ENCODE measurements around the gene OPN3. TPM values are rescaled to one million over a fixed set of nuclear protein-coding genes. Genes with fewer than 3 reads are reported as not detected.

OPN3 gene
- total RNA-seq, 2 donors from 2014 or later: 4.4 to 4.5 TPM

DNA sequence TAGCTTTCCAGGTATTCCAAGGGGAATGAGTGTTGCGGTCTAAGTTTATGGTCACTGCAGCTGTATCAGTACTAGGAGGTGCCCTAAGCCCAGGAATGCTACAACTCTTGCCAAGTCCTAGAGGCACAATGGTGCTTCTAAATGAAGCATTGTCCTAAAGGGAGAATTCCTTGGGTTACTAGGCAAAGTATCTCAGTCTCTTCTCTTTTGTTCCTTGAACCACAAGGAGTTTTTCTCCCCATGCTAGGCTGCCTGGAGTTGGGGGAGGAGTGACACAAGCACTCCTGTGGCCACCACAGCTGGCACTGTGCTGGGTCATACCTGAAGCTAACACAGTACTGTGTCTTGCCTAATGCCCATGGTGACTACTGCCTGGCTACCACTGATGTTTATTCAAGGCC, 57.2 kb downstream of the OPN3 start:
- H3K27me3 Mint-ChIP-seq: peaks cover 7 to 21% of the 10 kb centered on the region in 2 donors
- H3K9me3 Mint-ChIP-seq: no peaks in the 10 kb centered on the region
- no peaks in the 10 kb centered on the region for H3K36me3 Mint-ChIP-seq

GRCh38 chr1:241579434-241579833, 60.7 kb downstream of the OPN3 start:
- H3K27me3 Mint-ChIP-seq: peaks cover 14 to 38% of the 10 kb centered on the region in 2 donors
- no peak overlapping the region for H3K4me3 Mint-ChIP-seq
- peaks cover 4% of the 10 kb centered on the region for H3K9me3 Mint-ChIP-seq
- no peaks in the 10 kb centered on the region for H3K4me1 Mint-ChIP-seq (ENCODE audit: low read depth in 2 of 2)
- peak in 1 of 2 donors; percentile 52 for ATAC-seq
- DNase-seq (ENCODE audit: low spot score): no peak
- peaks cover 22% of the 10 kb centered on the region for H3K36me3 Mint-ChIP-seq
- no peak overlapping the region for H3K27ac Mint-ChIP-seq

More for the DNA sequence above, 57.2 kb downstream of the OPN3 start:
- Mint-ChIP-seq H3K4me3 (no peak overlapping the region), H3K4me1 (ENCODE audit: low read depth in 2 of 2) (no peaks in the 10 kb centered on the region), H3K27ac (no peak overlapping the region)
- ATAC-seq (no peak), DNase-seq (ENCODE audit: low spot score) (no peak)

- H3K9me3 Mint-ChIP-seq: peaks cover 4% of the 10 kb centered on the region
- no peaks in the 10 kb centered on the region for H3K4me1 Mint-ChIP-seq (ENCODE audit: low read depth in 2 of 2)
- no peak overlapping the region for H3K4me3 Mint-ChIP-seq
- peaks cover 19 to 55% of the 10 kb centered on the region in 2 donors for H3K27me3 Mint-ChIP-seq
- DNase-seq (ENCODE audit: low spot score) (no peak), ATAC-seq (no peak)
- H3K36me3 Mint-ChIP-seq: peaks cover 22% of the 10 kb centered on the region
- no peak overlapping the region for H3K27ac Mint-ChIP-seq
These were observed 66.0 kb downstream of the OPN3 start for GRCh38 chr1:241574154-241574553.

DNA sequence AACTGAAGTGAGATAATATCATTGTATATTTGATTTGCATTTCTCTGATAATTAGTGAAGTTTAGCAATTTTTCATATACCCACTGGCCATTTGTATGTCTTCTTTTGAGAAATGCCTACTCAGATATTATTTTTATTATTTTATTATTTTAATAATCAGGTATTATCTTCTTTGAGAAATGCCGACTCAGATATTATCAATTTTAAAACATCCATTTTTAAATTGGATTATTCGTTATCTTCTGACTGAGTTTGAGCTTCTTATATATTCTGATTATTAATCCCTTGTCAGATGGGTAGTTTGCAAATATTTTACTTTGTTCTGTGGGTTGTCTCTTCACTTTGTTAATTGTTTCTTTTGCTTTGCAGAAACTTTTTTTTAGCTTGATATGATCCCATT, 70.3 kb downstream of the OPN3 start:
- Mint-ChIP-seq H3K36me3 (peaks cover under 1% of the 10 kb centered on the region), H3K27ac (no peak overlapping the region), H3K9me3 (no peaks in the 10 kb centered on the region), H3K4me1 (ENCODE audit: low read depth in 2 of 2) (no peaks in the 10 kb centered on the region), H3K27me3 (peaks cover 11 to 43% of the 10 kb centered on the region in 2 donors), H3K4me3 (no peak overlapping the region)
- DNase-seq (ENCODE audit: low spot score) (no peak), ATAC-seq (no peak)

DNA sequence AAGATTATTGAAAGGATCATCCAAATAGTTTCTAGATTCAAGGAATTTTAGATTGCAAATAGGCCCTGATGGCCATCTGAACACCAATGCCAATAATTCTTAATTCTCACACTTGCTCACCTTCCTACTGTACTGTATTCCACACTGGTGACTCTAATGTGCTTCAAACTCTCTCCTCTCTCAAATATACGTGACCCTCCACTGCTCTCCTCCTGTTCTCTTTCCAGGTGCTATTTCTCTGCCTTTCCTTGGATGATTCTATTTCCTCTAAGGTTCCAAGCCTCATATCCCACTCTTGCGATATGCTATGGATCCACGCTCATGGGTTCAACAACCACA, 79.4 kb downstream of the OPN3 start:
- ATAC-seq: no peak
- Mint-ChIP-seq H3K27me3 (peaks cover 14 to 21% of the 10 kb centered on the region in 2 donors), H3K27ac (no peak overlapping the region), H3K4me1 (ENCODE audit: low read depth in 2 of 2) (no peaks in the 10 kb centered on the region), H3K36me3 (no peaks in the 10 kb centered on the region), H3K4me3 (no peak overlapping the region), H3K9me3 (no peaks in the 10 kb centered on the region)
- no peak for DNase-seq (ENCODE audit: low spot score)

- H3K27ac Mint-ChIP-seq: no peak overlapping the region
- H3K27me3 Mint-ChIP-seq: peaks cover 17 to 21% of the 10 kb centered on the region in 2 donors
- no peak overlapping the region for H3K4me3 Mint-ChIP-seq
- H3K36me3 Mint-ChIP-seq: no peaks in the 10 kb centered on the region
- H3K9me3 Mint-ChIP-seq: no peaks in the 10 kb centered on the region
- DNase-seq (ENCODE audit: low spot score) (no peak), ATAC-seq (no peak)
- H3K4me1 Mint-ChIP-seq (ENCODE audit: low read depth in 2 of 2): no peaks in the 10 kb centered on the region
These were observed 79.9 kb downstream of the OPN3 start for GRCh38 chr1:241560146-241560848.

GRCh38 chr1:241557551-241558193, 82.5 kb downstream of the OPN3 start:
- no peaks in the 10 kb centered on the region for H3K9me3 Mint-ChIP-seq
- peaks cover 17 to 20% of the 10 kb centered on the region in 2 donors for H3K27me3 Mint-ChIP-seq
- no peak for ATAC-seq
- no peak overlapping the region for H3K4me3 Mint-ChIP-seq
- no peak for DNase-seq (ENCODE audit: low spot score)
- H3K4me1 Mint-ChIP-seq (ENCODE audit: low read depth in 2 of 2): peaks cover 0 to 2% of the 10 kb centered on the region in 2 donors
- H3K36me3 Mint-ChIP-seq: no peaks in the 10 kb centered on the region
- no peak overlapping the region for H3K27ac Mint-ChIP-seq

DNA sequence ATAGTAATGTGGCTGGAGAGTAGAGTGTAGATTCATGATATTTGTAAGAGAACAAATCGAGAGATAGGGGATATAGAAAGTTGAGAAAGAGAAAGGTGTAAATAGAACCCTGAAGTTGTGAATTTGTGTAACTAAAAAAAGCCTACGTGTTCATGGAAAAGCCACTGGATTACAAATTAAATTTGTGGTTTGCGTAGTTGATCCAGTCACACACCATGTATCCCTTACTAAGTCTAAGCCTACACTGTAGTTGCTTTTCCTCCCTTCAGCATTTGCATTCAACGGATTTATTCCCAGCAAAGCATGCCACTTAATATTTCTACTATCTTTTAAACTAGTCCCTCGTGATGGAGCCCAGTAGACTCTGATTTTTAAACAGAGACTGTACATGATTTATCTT, 83.1 kb downstream of the OPN3 start:
- Mint-ChIP-seq H3K4me1 (ENCODE audit: low read depth in 2 of 2) (peaks cover 1 to 8% of the 10 kb centered on the region in 2 donors), H3K27ac (no peak overlapping the region), H3K4me3 (no peak overlapping the region), H3K9me3 (no peaks in the 10 kb centered on the region), H3K36me3 (no peaks in the 10 kb centered on the region), H3K27me3 (peaks cover 11 to 14% of the 10 kb centered on the region in 2 donors)
- DNase-seq (ENCODE audit: low spot score) (no peak), ATAC-seq (no peak)

DNA sequence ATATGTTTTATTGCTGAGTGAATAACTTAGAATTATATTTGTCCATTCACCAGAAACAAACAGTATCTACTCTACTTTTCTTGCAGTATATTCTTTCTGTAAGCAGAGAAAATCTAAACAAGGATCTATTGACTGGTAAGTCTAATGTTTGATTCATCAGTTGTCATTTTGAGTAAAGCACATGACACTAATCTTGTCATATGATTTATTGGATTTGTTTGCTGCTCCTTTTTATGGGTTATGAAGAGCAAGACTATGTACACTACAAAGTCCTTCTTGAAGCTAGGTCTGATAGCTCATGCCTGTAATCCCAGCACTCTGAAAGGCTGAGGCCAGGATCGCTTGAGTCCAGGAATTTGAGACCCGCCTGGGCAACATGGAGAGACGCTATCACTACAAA, 84.6 kb downstream of the OPN3 start:
- Mint-ChIP-seq H3K9me3 (no peaks in the 10 kb centered on the region), H3K4me1 (ENCODE audit: low read depth in 2 of 2) (peaks cover 8 to 17% of the 10 kb centered on the region in 2 donors), H3K4me3 (no peak overlapping the region), H3K27me3 (peaks cover 0 to 5% of the 10 kb centered on the region in 2 donors), H3K36me3 (no peaks in the 10 kb centered on the region), H3K27ac (no peak overlapping the region)
- no peak for DNase-seq (ENCODE audit: low spot score)
- no peak for ATAC-seq

DNA sequence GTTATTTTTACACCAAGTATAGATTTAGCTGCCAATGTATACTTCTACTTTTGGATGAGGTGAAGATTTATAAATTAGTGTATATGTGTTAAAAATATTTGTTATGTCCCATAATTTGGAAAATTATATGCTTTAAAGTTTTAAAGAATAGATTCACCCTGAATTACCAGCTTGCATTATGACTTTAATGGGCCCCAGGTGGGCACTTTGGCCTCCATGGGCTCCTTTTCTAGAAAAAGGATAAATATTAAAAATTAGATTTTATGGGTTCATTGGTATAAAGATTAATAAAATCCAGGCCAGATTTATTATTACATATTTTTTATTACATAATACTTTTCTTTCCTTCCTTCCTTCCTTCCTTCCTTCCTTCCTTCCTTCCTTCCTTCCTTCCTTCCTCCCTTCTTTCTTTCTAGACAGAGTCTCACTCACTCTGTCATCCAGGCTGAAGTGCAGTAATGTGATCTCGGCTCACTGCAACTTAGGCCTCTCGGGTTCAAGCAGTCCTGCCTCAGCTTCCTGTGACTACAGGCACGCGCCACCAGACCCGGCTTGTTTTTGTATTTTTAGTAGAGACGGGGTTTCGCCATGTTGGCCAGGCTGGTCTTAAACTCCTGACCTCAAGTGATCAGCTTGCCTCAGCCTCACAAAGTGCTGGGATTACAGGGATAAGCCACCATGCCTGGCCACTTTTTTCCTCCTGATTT, 86.1 kb downstream of the OPN3 start:
- H3K27ac Mint-ChIP-seq: no peak overlapping the region
- ATAC-seq (no peak), DNase-seq (ENCODE audit: low spot score) (no peak)
- no peaks in the 10 kb centered on the region for H3K9me3 Mint-ChIP-seq
- H3K4me3 Mint-ChIP-seq: no peak overlapping the region
- peaks cover 2 to 5% of the 10 kb centered on the region in 2 donors for H3K27me3 Mint-ChIP-seq
- no peaks in the 10 kb centered on the region for H3K36me3 Mint-ChIP-seq
- H3K4me1 Mint-ChIP-seq (ENCODE audit: low read depth in 2 of 2): peaks cover 8 to 17% of the 10 kb centered on the region in 2 donors

DNA sequence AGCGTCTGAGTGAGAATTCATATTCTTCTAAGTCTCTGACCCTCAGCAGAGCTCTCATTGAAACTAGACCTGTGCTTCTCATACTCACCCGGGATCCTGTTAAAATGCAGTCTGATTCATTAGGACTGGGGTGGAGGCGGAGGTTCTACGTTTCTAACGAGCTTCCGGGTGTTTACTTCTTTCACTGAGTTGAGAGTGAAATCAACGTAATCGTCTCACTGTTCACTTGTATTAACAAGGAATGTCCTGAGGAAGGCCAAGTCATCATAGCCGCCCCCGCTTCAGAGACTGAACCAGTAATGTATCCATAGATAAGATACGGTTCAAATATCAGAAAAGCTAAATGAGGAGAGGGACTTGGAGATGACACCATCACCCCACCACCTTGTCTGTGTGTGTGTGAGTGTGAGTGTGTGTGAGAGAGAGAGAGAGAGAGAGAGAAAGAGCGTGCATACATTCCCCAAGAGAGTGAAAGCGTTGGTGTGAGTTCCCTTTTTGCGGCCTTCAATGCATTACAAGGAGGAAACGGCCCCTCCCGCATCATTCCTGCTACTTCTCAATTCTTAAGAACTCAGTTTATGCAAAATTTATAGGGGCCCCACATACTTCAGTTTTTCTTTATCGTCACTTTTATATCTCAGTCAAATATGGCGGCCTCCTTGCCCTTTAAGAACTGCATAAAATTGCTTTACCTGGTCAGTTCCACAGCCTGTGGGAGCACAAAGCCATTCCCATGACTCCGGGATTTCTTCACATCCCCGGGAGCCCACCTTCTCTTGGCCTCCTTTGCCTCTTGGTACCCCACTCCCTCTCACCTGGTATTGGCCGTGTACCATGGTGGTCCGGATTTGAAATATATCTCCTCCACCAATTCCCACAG, 88.2 kb downstream of the OPN3 start:
- H3K27me3 Mint-ChIP-seq: peaks cover 7 to 12% of the 10 kb centered on the region in 2 donors
- peaks cover 8 to 17% of the 10 kb centered on the region in 2 donors for H3K4me1 Mint-ChIP-seq (ENCODE audit: low read depth in 2 of 2)
- H3K4me3 Mint-ChIP-seq: peak overlapping the region; percentile 72
- DNase-seq (ENCODE audit: low spot score) (no peak), ATAC-seq (peak; percentile 62 to 64)
- H3K27ac Mint-ChIP-seq: peak overlapping the region; percentile 51 to 79
- no peaks in the 10 kb centered on the region for H3K36me3 Mint-ChIP-seq
- H3K9me3 Mint-ChIP-seq: no peaks in the 10 kb centered on the region

DNA sequence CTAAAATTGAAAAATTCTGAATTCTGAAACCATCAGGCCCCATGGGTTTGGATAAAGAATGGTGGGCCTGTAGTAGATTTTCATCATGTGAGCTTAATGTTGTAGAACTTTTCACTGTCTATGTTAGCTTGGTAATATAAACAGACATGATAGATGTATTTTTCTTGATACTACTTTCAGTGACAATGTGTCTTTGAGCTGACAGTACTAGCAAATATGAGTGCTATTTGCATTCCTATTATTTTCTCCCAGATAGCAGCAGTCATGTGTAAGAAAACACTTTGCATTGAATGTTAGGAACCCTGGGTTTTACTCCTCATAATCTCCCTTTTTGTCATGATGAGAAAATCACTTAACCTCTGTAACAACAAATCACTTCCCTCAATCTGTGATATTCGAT, 89.9 kb downstream of the OPN3 start:
- Mint-ChIP-seq H3K27me3 (peaks cover 16 to 27% of the 10 kb centered on the region in 2 donors), H3K27ac (no peak overlapping the region), H3K4me1 (ENCODE audit: low read depth in 2 of 2) (peaks cover 8 to 17% of the 10 kb centered on the region in 2 donors), H3K9me3 (no peaks in the 10 kb centered on the region), H3K36me3 (no peaks in the 10 kb centered on the region), H3K4me3 (no peak overlapping the region)
- DNase-seq (ENCODE audit: low spot score) (no peak), ATAC-seq (no peak)

- H3K27ac Mint-ChIP-seq: no peak overlapping the region
- no peaks in the 10 kb centered on the region for H3K36me3 Mint-ChIP-seq
- H3K4me3 Mint-ChIP-seq: no peak overlapping the region
- H3K9me3 Mint-ChIP-seq: no peaks in the 10 kb centered on the region
- peaks cover 16 to 28% of the 10 kb centered on the region in 2 donors for H3K27me3 Mint-ChIP-seq
- peaks cover 8 to 17% of the 10 kb centered on the region in 2 donors for H3K4me1 Mint-ChIP-seq (ENCODE audit: low read depth in 2 of 2)
- no peak for ATAC-seq
- no peak for DNase-seq (ENCODE audit: low spot score)
These were observed 92.2 kb downstream of the OPN3 start for GRCh38 chr1:241548008-241548407.

Data from natural killer cell treated with Interleukin-12 subunit alpha and Interleukin-12 subunit beta and Interleukin-15 and Interleukin-18, amount 100 ng/mL, for 72 hours (primary cell).